ENCODE data around the gene PKD2L2. TPM values are rescaled to one million over a fixed set of nuclear protein-coding genes. Genes with fewer than 3 reads are reported as not detected.

PKD2L2 gene
- total RNA-seq, 2 experiments from 2014 or later: not detected

- ChIA-PET POLR2A (no interaction called here), CTCF (no interaction called here)
- no peaks in the 10 kb centered on the region for H3K9me3 Mint-ChIP-seq
- no peaks in the 10 kb centered on the region for H3K36me3 Mint-ChIP-seq (ENCODE audit: low read depth)
- no peak overlapping the region for H3K4me3 Mint-ChIP-seq
- no peak overlapping the region for H3K27ac Mint-ChIP-seq
- peaks cover 10% of the 10 kb centered on the region for H3K4me1 Mint-ChIP-seq
- DNase-seq: no peak
- H3K27me3 Mint-ChIP-seq: peaks cover 3% of the 10 kb centered on the region
Measured at GRCh38 chr5:137866541-137867388, 22.5 kb upstream of the PKD2L2 start.

- ChIA-PET CTCF (no interaction called here), POLR2A (no interaction called here)
- no peaks in the 10 kb centered on the region for H3K9me3 Mint-ChIP-seq
Measured at GRCh38 chr5:137867664-137868063, 21.6 kb upstream of the PKD2L2 start, which contains the start of gene MYOT. Gene MYOT, plus strand, starts transcription at chr5:137867860. Its CDS starts 2,792 bp downstream, at chr5:137870652.

GRCh38 chr5:137870647-137871339, 18.5 kb upstream of the PKD2L2 start:
- Mint-ChIP-seq H3K36me3 (ENCODE audit: low read depth) (no peaks in the 10 kb centered on the region), H3K27me3 (peaks cover 7% of the 10 kb centered on the region), H3K4me3 (no peak overlapping the region), H3K9me3 (no peaks in the 10 kb centered on the region), H3K27ac (no peak overlapping the region), H3K4me1 (peaks cover 6% of the 10 kb centered on the region)
- no peak for DNase-seq
- ChIA-PET CTCF (no interaction called here), POLR2A (no interaction called here)

More at GRCh38 chr5:137867664-137868063, 21.6 kb upstream of the PKD2L2 start, which contains the start of gene MYOT:
- Mint-ChIP-seq H3K27ac (no peak within 1 kb of the TSS), H3K4me1 (peaks cover 6% of the 10 kb centered on the region), H3K27me3 (peaks cover 6% of the 10 kb centered on the region), H3K36me3 (ENCODE audit: low read depth) (no peaks in the 10 kb centered on the region), H3K4me3 (no peak within 1 kb of the TSS)
- DNase-seq: no peak

GRCh38 chr5:137871571-137871970, 17.7 kb upstream of the PKD2L2 start:
- ChIA-PET POLR2A (no interaction called here), CTCF (no interaction called here)
- H3K27ac Mint-ChIP-seq: no peak overlapping the region
- H3K36me3 Mint-ChIP-seq (ENCODE audit: low read depth): no peaks in the 10 kb centered on the region
- H3K9me3 Mint-ChIP-seq: no peaks in the 10 kb centered on the region
- no peak for DNase-seq
- H3K4me3 Mint-ChIP-seq: no peak overlapping the region
- H3K27me3 Mint-ChIP-seq: peaks cover 7% of the 10 kb centered on the region
- H3K4me1 Mint-ChIP-seq: peaks cover 6% of the 10 kb centered on the region

- ChIA-PET POLR2A (no interaction called here), CTCF (no interaction called here)
Measured at GRCh38 chr5:137872466-137872865, 16.8 kb upstream of the PKD2L2 start.

GRCh38 chr5:137876101-137876500, 13.2 kb upstream of the PKD2L2 start:
- H3K4me1 Mint-ChIP-seq: no peaks in the 10 kb centered on the region
- DNase-seq: no peak
- H3K4me3 Mint-ChIP-seq: no peak overlapping the region
- H3K27me3 Mint-ChIP-seq: peaks cover 7% of the 10 kb centered on the region
- POLR2A ChIA-PET: no interaction called here
- CTCF ChIA-PET: interaction anchor here (0.6 to 1.1 kb wide), 3 partner anchors 22 to 1346 kb away, joined by 3 to 4 read pairs (median 4); no protein-coding TSS in a partner anchor
- H3K36me3 Mint-ChIP-seq (ENCODE audit: low read depth): no peaks in the 10 kb centered on the region
- no peaks in the 10 kb centered on the region for H3K9me3 Mint-ChIP-seq
- H3K27ac Mint-ChIP-seq: no peak overlapping the region

More at GRCh38 chr5:137872466-137872865, 16.8 kb upstream of the PKD2L2 start:
- Mint-ChIP-seq H3K9me3 (no peaks in the 10 kb centered on the region), H3K27ac (no peak overlapping the region), H3K27me3 (peaks cover 7% of the 10 kb centered on the region), H3K4me3 (no peak overlapping the region), H3K36me3 (ENCODE audit: low read depth) (no peaks in the 10 kb centered on the region), H3K4me1 (peaks cover 6% of the 10 kb centered on the region)
- no peak for DNase-seq

- ChIA-PET POLR2A (no interaction called here), CTCF (interaction anchor here (0.5 kb wide), 1 partner anchor 138 kb away, joined by 4 read pairs; no protein-coding TSS in a partner anchor)
- Mint-ChIP-seq H3K36me3 (ENCODE audit: low read depth) (no peaks in the 10 kb centered on the region), H3K4me1 (no peaks in the 10 kb centered on the region), H3K27ac (no peak overlapping the region), H3K9me3 (no peaks in the 10 kb centered on the region), H3K27me3 (no peaks in the 10 kb centered on the region), H3K4me3 (no peak overlapping the region)
- no peak for DNase-seq
Measured at GRCh38 chr5:137880313-137880712, 8.9 kb upstream of the PKD2L2 start.

- Mint-ChIP-seq H3K27ac (peak overlapping the region; percentile 39), H3K27me3 (no peaks in the 10 kb centered on the region), H3K36me3 (ENCODE audit: low read depth) (peaks cover 3% of the 10 kb centered on the region), H3K4me3 (peak overlapping the region; percentile 22), H3K9me3 (no peaks in the 10 kb centered on the region), H3K4me1 (peaks cover 24% of the 10 kb centered on the region)
- ChIA-PET CTCF (no interaction called here), POLR2A (interaction anchor here (0.6 kb wide), 1 partner anchor 22 kb away, joined by 3 read pairs; no protein-coding TSS in a partner anchor)
- DNase-seq: no peak
Measured at GRCh38 chr5:137887831-137888230, 1.4 kb upstream of the PKD2L2 start.

GRCh38 chr5:137888466-137888862, 793 bp upstream of the PKD2L2 start:
- Mint-ChIP-seq H3K36me3 (ENCODE audit: low read depth) (peaks cover 3% of the 10 kb centered on the region), H3K27ac (peak overlapping the region; percentile 95), H3K4me1 (peaks cover 24% of the 10 kb centered on the region), H3K9me3 (no peaks in the 10 kb centered on the region), H3K4me3 (peak overlapping the region; percentile 81), H3K27me3 (peaks cover 2% of the 10 kb centered on the region)
- ChIA-PET CTCF (interaction anchor here (0.6 to 1.7 kb wide), 6 partner anchors 10 to 360 kb away, joined by 3 to 5 read pairs (median 4); no protein-coding TSS in a partner anchor), POLR2A (interaction anchor here (0.7 kb wide), 1 partner anchor 23 kb away, joined by 3 read pairs; no protein-coding TSS in a partner anchor)
- no peak for DNase-seq

GRCh38 chr5:137890845-137891244, 1.6 kb downstream of the PKD2L2 start:
- H3K4me1 Mint-ChIP-seq: peaks cover 24% of the 10 kb centered on the region
- H3K9me3 Mint-ChIP-seq: no peaks in the 10 kb centered on the region
- CTCF ChIA-PET: interaction anchor here (1.0 to 1.5 kb wide), 2 partner anchors 10 to 31 kb away, joined by 3 read pairs; no protein-coding TSS in a partner anchor
- peaks cover 3% of the 10 kb centered on the region for H3K36me3 Mint-ChIP-seq (ENCODE audit: low read depth)
- peaks cover 5% of the 10 kb centered on the region for H3K27me3 Mint-ChIP-seq
- no peak overlapping the region for H3K27ac Mint-ChIP-seq
- no peak for DNase-seq
- POLR2A ChIA-PET: no interaction called here
- H3K4me3 Mint-ChIP-seq: no peak overlapping the region

GRCh38 chr5:137891849-137892248, 2.6 kb downstream of the PKD2L2 start:
- peaks cover 5% of the 10 kb centered on the region for H3K27me3 Mint-ChIP-seq
- H3K4me3 Mint-ChIP-seq: no peak overlapping the region
- peaks cover 20% of the 10 kb centered on the region for H3K4me1 Mint-ChIP-seq
- POLR2A ChIA-PET: no interaction called here
- H3K27ac Mint-ChIP-seq: no peak overlapping the region
- peaks cover 3% of the 10 kb centered on the region for H3K36me3 Mint-ChIP-seq (ENCODE audit: low read depth)
- no peak for DNase-seq
- CTCF ChIA-PET: no interaction called here
- no peaks in the 10 kb centered on the region for H3K9me3 Mint-ChIP-seq

- Mint-ChIP-seq H3K4me3 (no peak overlapping the region), H3K27ac (no peak overlapping the region), H3K4me1 (peaks cover 3% of the 10 kb centered on the region), H3K9me3 (no peaks in the 10 kb centered on the region), H3K36me3 (ENCODE audit: low read depth) (peaks cover 3% of the 10 kb centered on the region), H3K27me3 (peaks cover 5% of the 10 kb centered on the region)
- DNase-seq: no peak
- ChIA-PET POLR2A (no interaction called here), CTCF (interaction anchor here (0.6 to 1.3 kb wide), 2 partner anchors 12 to 141 kb away, joined by 3 read pairs; no protein-coding TSS in a partner anchor)
Measured at GRCh38 chr5:137894586-137894985, 5.3 kb downstream of the PKD2L2 start.

- CTCF ChIA-PET: interaction anchor here (0.7 kb wide), 2 partner anchors 25 to 202 kb away, joined by 3 to 4 read pairs; no protein-coding TSS in a partner anchor
- Mint-ChIP-seq H3K4me3 (no peak overlapping the region), H3K4me1 (peaks cover 4% of the 10 kb centered on the region), H3K27me3 (peaks cover 5% of the 10 kb centered on the region), H3K9me3 (no peaks in the 10 kb centered on the region), H3K36me3 (ENCODE audit: low read depth) (no peaks in the 10 kb centered on the region), H3K27ac (no peak overlapping the region)
- no peak for DNase-seq
- POLR2A ChIA-PET: no interaction called here
Measured at GRCh38 chr5:137896560-137896959, 7.3 kb downstream of the PKD2L2 start.
